ENCODE measurements around the gene EME2. TPM values are rescaled to one million over a fixed set of nuclear protein-coding genes. Genes with fewer than 3 reads are reported as not detected.

The EME2 gene
- total RNA-seq, 4 donors from 2014 or later, result 8.8 to 14.4 (median 10.1) TPM

- Histone ChIP-seq H3K4me1 (peaks cover 24 to 79% (median 33%) of the 10 kb centered on the region in 3 donors), H3K9me3 (no peaks in the 10 kb centered on the region), H3K4me3 (peak overlapping the region in 2 of 4 donors; percentile 91 to 96), H3K36me3 (peaks cover 6 to 64% (median 28%) of the 10 kb centered on the region in 3 donors), H3K27me3 (no peaks in the 10 kb centered on the region), H3K27ac (peak overlapping the region in 2 of 4 donors; percentile 93 to 97)
- 70 to 77% methylated on average over 5 to 6 of the region's 6 CpGs for WGBS, 2 donors
- no peak for TF ChIP-seq POLR2A (IDR thresholded peaks at IDR 0.05)
- no peak for TF ChIP-seq CTCF (IDR thresholded peaks at IDR 0.05)
- DNase-seq, result no peak
- intact Hi-C loops (cut with DNase I), result no loop called here
These were observed 8.1 kb downstream of the EME2 start for GRCh38 chr16:1780677-1781072.

GRCh38 chr16:1781254-1781653 lies 8.6 kb downstream of the EME2 start:
- intact Hi-C loops (cut with DNase I), result no loop called here
- H3K9me3 ChIP-seq, result no peaks in the 10 kb centered on the region
- peaks cover 6 to 63% (median 22%) of the 10 kb centered on the region in 3 donors for H3K36me3 ChIP-seq
- H3K27me3 ChIP-seq, result no peaks in the 10 kb centered on the region
- H3K4me3 ChIP-seq, result peak overlapping the region; percentile 86 to 96 (median 94)
- H3K4me1 ChIP-seq, result peaks cover 24 to 80% (median 33%) of the 10 kb centered on the region in 3 donors
- 45 to 75% methylated on average over 5 to 6 of the region's 20 CpGs for WGBS, 2 donors
- peak overlapping the region; percentile 80 to 97 (median 94) for H3K27ac ChIP-seq
- TF ChIP-seq POLR2A (IDR thresholded peaks at IDR 0.05), result no peak
- no peak for TF ChIP-seq CTCF (IDR thresholded peaks at IDR 0.05)
- DNase-seq, result no peak

GRCh38 chr16:1781758-1782407 lies 9.3 kb downstream of the EME2 start:
- Histone ChIP-seq H3K36me3 (peaks cover 6 to 63% (median 15%) of the 10 kb centered on the region in 3 donors), H3K4me3 (peak overlapping the region; percentile 86 to 96 (median 94)), H3K9me3 (no peaks in the 10 kb centered on the region), H3K27ac (peak overlapping the region; percentile 80 to 97 (median 94)), H3K27me3 (no peaks in the 10 kb centered on the region), H3K4me1 (peaks cover 24 to 78% (median 33%) of the 10 kb centered on the region in 3 donors)
- TF ChIP-seq CTCF (IDR thresholded peaks at IDR 0.05) (peak in 2 of 6 experiments; percentile 17 to 36), POLR2A (IDR thresholded peaks at IDR 0.05) (no peak)
- no peak for DNase-seq
- intact Hi-C loops (cut with DNase I), result no loop called here
- WGBS, 2 donors, result 1% methylated on average over 12 of the region's 70 CpGs; no CpG with 5 or more reads in 1 of the 2 donors

GRCh38 chr16:1782408-1783264 lies 10.0 kb downstream of the EME2 start, which contains the start of the genes NUBP2 and SPSB3:
TSS of gene NUBP2 (plus strand) at chr16:1782960. CDS start at chr16:1783021, 61 bp downstream.
TSS of gene SPSB3 (minus strand) at chr16:1782571. CDS start at chr16:1781483, 1,088 bp downstream.
- Histone ChIP-seq H3K4me3 (peak within 1 kb of the TSS; percentile 86 to 96 (median 94)), H3K36me3 (peaks cover 6 to 63% (median 11%) of the 10 kb centered on the region in 3 donors), H3K4me1 (peaks cover 24 to 73% (median 33%) of the 10 kb centered on the region in 3 donors), H3K27ac (peak within 1 kb of the TSS; percentile 80 to 97 (median 94)), H3K9me3 (no peaks in the 10 kb centered on the region), H3K27me3 (no peaks in the 10 kb centered on the region)
- WGBS, 2 donors, result 0% methylated on average over 8 of the region's 102 CpGs; no CpG with 5 or more reads in 1 of the 2 donors
- DNase-seq, result peak; percentile 99
- TF ChIP-seq CTCF (IDR thresholded peaks at IDR 0.05), result no peak
- peak in 2 of 4 donors; percentile 75 to 83 for TF ChIP-seq POLR2A (IDR thresholded peaks at IDR 0.05)
- intact Hi-C loops (cut with DNase I), result no loop called here
